H7 (cell line): ENCODE measurements around the gene TMIGD2. TPM values are rescaled to one million over a fixed set of nuclear protein-coding genes. Genes with fewer than 3 reads are reported as not detected.
"Not testable (repeated sequence)": the region's sequence is repeated elsewhere in the genome, so short reads cannot be mapped to it uniquely, and the experiment has no call there.

Experiments used
- DNase-seq: peaks from one replicate; pipeline ENCODE4 v3.0.0; 2012
- H3K27me3 ChIP-seq: 2 replicates; pipeline ENCODE4 v1.6.0; 2011; ENCODE audit warnings: mild to moderate bottlenecking, low read length; ENCODE audit not compliant: control insufficient read depth, insufficient read depth
- H3K36me3 ChIP-seq: replicated peaks from 2 replicates; pipeline ENCODE4 v1.5.1; 2011; ENCODE audit warnings: low read length; ENCODE audit not compliant: control insufficient read depth, insufficient read depth
- H3K4me3 ChIP-seq: 2 replicates; pipeline ENCODE4 v1.5.1; 2011; ENCODE audit warnings: low read depth, mild to moderate bottlenecking, control low read depth, low read length, moderate library complexity; ENCODE audit not compliant: insufficient read depth
- total RNA-seq: library from RNA; depleted of rRNA; stranded (reverse); fragments of >200 nt; shearing (Covaris generic); gene quantifications from 2 replicates; pipeline ENCODE4 v1.2.3, GENCODE V29; 2014

The TMIGD2 gene
- total RNA-seq, 1 experiment from 2014 or later: 0.45 TPM

DNA sequence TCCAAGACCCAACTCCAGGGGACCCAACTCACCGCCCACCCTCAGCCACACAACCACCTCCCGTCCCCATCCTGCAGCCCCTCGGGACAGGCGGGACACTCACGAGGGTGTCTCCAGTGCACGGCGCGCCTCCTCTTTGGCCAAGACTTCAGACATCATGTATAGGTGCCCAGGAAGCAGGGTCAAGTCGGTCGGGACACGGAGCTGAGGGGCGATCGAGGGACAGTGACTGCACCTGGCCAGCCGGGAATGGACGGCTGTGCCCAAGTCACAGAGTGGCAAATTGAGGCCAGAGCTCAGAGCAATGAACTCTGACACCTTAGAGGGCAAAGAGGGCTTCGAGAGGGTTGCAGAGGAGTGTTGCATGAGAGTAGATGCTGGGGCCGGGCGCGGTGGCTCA is 27.7 kb upstream of the TMIGD2 start:
- no peak overlapping the region for H3K4me3 ChIP-seq
- H3K36me3 ChIP-seq: no peaks in the 10 kb centered on the region; the same call in 1 of the 2 replicates
- no peak for DNase-seq
- no peaks in the 10 kb centered on the region; the same call in 1 of the 2 replicates for H3K27me3 ChIP-seq

DNA sequence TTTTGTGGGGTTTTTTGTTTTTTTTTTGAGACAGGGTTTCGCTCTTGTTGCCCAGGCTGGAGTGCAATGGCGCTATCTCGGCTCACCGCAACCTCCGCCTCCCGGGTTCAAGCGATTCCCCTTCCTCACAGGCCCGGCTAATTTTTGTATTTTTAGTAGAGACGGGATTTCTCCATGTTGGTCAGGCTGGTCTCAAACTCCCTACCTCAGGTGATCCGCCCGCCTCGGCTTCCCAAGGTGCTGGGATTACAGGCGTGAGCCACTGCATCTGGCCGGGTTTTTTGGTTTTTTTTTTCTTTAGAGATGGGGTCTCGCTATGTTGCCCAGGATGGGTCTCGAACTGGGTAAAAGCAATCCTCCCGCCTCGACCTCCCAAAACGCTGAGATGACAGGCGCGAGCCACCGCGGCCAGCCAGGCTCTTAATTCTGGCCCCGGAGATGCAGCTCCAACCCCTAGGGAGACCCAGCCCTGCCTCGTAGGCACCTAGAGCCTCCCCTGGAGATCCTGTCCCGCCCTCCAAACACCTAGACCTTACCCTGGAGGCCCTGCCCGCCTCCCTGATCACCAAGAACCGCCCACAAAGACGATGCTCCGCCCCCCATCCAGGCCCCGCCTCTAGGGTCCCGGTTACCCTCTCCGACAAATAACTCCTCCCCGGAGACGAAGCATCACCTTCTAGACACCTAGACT is 26.9 kb upstream of the TMIGD2 start:
- H3K4me3 ChIP-seq: peak overlapping the region; percentile 91
- H3K36me3 ChIP-seq, H3K27me3 ChIP-seq: not testable (repeated sequence)
- peak; percentile 93 for DNase-seq

DNA sequence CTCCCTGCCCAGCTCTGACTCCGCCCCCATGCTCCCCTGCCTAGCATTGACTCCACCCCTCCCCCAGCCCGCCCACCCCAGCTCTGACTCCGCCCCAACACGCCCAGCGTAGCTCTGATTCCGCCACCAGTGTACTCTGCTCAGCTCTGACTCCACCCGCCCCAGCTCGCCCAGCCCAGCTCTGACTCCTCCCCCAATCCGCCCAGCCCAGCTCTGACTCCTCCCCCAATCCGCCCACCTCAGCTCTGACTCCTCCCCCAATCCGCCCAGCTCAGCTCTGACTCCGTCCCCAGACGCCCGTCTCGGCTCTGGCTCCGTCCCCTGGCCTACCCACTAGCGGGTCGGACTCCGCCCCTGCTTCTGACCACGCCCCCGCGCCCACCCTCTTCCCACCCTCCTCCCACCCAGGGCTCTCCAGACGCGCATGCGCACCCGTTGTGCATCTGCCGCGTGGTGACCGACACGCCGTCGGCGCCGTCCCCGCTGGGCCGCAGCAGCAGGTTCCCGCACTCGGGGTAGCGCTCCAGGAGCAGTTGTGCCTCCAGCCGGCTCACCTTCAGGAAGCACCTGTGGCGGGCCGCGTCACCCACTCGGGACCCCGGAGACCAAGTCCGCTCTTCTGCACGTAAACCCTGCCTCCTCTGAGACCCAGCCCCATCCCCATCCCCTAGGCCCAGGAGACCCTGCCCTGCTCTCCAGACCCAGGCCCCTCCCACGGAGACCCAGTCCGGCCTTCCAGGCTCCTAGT is 26.2 kb upstream of the TMIGD2 start:
- H3K4me3 ChIP-seq: peak overlapping the region; percentile 91
- peak; percentile 99 for DNase-seq
- H3K27me3 ChIP-seq: no peaks in the 10 kb centered on the region; the same call in 1 of the 2 replicates
- H3K36me3 ChIP-seq: no peaks in the 10 kb centered on the region; the same call in none of the 2 replicates

DNA sequence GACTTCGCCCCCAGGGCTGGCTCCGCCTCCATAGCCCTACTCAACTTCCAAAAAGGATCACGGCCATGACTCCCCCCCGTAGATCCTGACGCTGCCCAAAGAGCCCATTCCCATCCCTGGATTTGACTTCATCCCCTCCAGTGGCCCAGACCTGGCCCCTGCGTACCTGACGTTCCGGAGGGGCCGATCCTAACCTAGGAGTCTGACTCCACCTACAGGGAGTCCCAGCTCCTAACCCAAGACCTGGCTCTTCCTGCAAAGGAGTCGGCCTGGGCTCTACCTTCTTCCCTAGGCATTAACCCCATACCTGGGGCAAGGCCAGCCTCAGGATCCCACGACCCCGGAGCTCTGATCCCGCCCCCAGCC is 25.7 kb upstream of the TMIGD2 start:
- peak overlapping the region; percentile 51 for H3K4me3 ChIP-seq
- H3K36me3 ChIP-seq: no peaks in the 10 kb centered on the region; the same call in none of the 2 replicates
- no peak for DNase-seq
- no peaks in the 10 kb centered on the region; the same call in 1 of the 2 replicates for H3K27me3 ChIP-seq

DNA sequence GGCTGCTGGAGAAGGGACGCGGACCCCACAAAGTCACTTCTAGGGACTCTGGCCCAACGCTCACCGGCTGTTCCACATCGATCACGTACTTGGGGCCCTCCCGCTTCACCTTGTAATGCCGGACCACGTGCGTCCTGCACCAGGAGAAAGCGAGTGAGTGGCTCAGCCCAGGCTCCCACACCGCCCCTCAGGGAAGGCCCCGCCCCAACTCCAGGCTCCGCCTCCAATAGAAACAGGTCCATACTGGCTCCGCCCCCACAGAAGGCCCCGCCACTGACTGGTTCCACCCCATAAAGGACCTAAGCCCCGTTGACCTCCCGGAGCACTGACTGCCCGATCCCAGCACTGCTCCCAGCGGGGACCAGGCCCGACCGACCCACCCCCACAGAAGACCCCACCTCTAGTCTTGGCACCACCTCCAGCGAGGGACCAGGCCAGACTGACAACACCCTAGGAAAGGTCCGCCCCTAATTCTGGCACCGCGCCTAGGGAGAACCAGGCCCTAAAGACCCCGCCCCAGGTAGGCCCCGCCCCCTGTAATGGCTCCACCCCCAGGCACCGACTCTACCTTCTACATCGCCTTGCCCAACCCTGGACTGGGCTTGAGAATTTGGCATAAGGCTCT is 25.2 kb upstream of the TMIGD2 start:
- DNase-seq: peak; percentile 97
- H3K4me3 ChIP-seq: peak overlapping the region; percentile 51
- no peaks in the 10 kb centered on the region; the same call in none of the 2 replicates for H3K36me3 ChIP-seq
- no peaks in the 10 kb centered on the region; the same call in 1 of the 2 replicates for H3K27me3 ChIP-seq

DNA sequence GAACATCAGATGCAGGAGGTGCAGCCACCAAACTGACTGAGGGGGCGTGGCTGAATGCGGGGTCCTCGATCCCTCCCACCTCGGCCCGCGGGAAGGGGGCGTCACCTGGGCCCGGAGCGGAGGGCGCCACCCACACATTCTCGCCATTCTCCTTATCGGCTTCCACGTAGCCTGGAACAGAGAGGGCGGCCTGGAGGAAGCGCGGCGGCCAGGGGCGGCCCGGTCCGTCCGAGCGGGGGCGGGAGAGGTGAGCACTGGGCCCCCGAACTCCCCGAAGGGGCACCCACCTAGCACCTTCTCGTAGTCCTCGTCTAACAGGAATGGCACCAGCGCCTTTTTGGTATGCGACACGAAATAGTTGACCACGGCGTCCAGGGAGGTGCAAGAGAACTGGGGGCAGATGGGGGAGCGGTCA is 24.7 kb upstream of the TMIGD2 start:
- no peaks in the 10 kb centered on the region; the same call in none of the 2 replicates for H3K36me3 ChIP-seq
- DNase-seq: peak; percentile 94
- peak overlapping the region; percentile 51 for H3K4me3 ChIP-seq
- no peaks in the 10 kb centered on the region; the same call in 1 of the 2 replicates for H3K27me3 ChIP-seq

DNA sequence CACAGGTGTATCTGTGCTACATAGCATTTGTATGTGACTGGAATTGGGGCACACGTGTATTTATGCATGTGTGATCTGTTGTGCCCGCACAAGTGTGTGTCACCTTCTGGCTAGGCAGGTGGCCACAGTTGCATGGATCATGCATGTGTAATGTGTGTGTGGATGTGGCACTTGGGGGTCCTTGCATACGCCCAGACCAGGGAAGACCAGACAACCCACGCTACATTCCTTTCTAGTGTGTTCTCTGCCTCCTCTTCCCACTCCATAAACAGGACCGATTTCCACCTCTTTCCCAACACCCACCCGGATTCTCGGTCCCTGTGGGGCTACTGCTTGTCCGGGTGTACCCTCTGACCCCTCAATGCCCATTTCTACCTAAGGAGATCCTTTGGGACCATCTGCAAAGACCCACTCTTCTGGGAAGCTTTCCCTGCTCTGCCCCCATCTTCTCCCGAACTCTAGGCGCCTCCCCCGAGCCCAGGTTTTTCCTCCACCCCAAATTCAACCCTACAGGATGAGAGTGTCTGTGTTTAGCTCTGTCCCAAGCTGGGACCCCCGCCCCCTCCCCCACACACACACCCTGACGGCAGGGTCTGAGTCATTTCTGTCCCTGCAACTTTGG is 24.1 kb upstream of the TMIGD2 start:
- DNase-seq: no peak
- Histone ChIP-seq H3K4me3 (peak overlapping the region; percentile 51), H3K36me3 (no peaks in the 10 kb centered on the region; the same call in none of the 2 replicates), H3K27me3 (no peaks in the 10 kb centered on the region; the same call in 1 of the 2 replicates)

DNA sequence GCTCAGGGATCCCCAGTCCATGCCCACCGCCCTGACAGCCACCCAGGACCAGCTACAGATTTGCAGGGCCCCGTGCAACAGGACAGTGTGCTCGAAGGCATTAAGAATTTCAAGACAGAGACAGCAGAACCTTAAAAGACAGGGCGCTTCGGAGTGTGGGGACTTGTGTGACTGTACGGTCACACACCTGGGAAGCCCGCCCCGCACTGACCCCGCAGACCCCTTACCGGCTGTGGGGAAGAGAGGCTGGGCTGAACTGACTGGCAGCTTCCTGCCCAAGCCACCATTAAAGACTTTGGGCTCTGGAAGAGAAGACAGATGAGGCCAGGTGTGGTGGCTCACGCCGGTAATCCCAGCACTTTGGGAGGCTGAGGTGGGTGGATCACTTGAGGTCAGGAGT is 22.0 kb upstream of the TMIGD2 start:
- no peaks in the 10 kb centered on the region; the same call in 1 of the 2 replicates for H3K27me3 ChIP-seq
- no peaks in the 10 kb centered on the region; the same call in none of the 2 replicates for H3K36me3 ChIP-seq
- H3K4me3 ChIP-seq: no peak overlapping the region
- no peak for DNase-seq

DNA sequence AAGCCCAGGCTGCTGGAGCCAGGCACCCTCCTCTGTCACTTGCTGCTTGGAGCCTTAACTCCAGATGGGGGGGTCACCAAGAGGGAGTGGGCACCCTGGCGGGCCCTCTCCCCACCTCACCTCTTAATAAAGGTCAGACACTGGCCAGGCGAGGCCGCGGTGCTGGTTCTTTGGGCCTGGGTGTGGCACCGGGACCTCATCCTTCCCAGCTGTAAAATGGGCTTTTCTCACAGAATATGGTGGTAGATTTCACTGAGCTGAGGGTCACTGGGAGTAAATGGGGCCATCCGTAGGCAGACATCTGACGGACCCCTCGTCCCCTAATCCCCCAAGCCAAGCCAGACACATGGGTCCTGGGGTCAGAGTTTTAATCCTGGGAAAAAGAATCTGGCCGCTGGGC is 21.5 kb upstream of the TMIGD2 start:
- Histone ChIP-seq H3K36me3 (no peaks in the 10 kb centered on the region; the same call in none of the 2 replicates), H3K27me3 (no peaks in the 10 kb centered on the region; the same call in 1 of the 2 replicates), H3K4me3 (no peak overlapping the region)
- DNase-seq: no peak

DNA sequence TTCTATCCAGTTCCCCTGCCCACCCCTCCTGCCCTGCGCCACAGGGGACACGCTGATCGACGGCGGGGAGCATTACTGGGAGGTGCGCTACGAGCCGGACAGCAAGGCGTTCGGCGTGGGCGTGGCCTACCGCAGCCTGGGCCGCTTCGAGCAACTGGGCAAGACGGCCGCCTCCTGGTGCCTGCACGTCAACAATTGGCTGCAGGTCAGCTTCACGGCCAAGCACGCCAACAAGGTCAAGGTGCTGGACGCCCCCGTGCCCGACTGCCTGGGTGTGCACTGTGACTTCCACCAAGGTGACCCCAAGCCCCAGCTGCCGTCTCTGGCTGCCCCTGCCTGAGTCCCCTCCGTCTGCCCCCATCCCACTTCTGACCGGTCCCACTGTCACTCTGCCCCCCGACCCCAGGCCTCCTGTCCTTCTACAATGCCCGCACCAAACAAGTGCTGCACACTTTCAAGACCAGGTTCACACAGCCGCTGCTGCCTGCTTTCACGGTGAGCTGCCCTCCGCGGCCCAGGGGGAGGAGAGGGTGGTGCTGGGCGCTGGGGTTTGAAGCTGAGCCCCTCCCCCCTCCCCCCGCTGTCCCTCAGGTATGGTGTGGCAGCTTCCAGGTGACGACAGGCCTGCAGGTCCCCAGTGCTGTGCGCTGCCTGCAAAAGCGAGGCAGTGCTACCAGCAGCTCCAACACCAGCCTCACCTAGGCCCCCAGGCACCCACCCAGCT is 20.9 kb upstream of the TMIGD2 start:
- Histone ChIP-seq H3K27me3 (no peaks in the 10 kb centered on the region; the same call in 1 of the 2 replicates), H3K4me3 (no peak overlapping the region), H3K36me3 (no peaks in the 10 kb centered on the region; the same call in none of the 2 replicates)
- DNase-seq: peak; percentile 50

DNA sequence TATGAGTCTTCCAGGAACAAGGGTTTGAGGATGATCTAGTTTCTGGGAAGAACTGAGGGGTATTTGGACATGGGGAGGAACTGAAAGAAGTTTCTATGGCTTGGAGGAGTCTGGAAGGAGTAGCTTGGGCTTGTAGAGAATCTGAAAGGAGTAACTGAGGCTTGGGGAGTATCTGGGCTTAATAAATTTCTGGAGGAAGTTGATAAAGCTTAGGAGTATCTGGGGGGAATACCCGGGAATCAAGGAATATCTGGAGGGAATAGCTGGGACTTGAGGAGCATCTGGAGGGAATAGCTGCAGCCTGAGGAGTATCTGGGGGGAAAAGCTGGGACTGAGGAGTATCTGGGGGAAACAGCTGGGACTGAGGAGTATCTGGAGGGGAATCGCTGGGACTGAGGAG is 18.2 kb upstream of the TMIGD2 start:
- peaks cover 4% of the 10 kb centered on the region for H3K36me3 ChIP-seq
- H3K4me3 ChIP-seq: no peak overlapping the region
- H3K27me3 ChIP-seq: no peaks in the 10 kb centered on the region
- no peak for DNase-seq

DNA sequence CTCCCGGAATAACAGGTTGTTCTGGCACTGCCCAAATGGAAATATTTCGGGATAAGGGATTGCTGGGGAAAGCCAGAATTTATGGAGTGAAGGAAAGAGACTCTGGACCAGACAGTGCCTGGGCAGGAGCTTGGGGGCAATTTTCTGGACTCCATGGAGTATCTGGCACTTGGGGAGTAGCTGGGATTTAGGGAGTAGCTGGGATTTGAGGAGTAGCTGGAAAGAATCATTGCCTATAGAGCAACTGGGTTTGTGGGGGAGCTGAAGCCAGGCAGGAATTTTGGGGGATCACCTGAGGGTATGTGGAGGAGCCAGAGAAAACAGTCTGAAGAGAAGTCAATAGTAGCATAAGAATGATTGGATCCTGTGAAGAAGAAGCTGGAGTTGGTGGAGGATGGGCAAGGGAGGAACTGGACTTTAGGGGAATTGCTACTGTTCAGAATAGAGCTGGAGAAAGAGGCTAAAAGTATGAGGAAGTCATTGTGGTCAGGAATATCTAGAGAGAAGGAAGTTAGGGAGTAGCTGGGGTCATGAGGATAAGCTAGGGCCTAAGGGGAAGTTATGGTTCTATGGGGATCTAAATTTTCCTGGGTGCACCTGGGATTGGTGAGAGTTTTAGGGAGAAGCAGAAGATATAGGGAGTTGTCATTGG is 17.0 kb upstream of the TMIGD2 start:
- DNase-seq: peak; percentile 9
- H3K4me3 ChIP-seq: no peak overlapping the region
- H3K27me3 ChIP-seq: no peaks in the 10 kb centered on the region
- H3K36me3 ChIP-seq: peaks cover 4% of the 10 kb centered on the region

DNA sequence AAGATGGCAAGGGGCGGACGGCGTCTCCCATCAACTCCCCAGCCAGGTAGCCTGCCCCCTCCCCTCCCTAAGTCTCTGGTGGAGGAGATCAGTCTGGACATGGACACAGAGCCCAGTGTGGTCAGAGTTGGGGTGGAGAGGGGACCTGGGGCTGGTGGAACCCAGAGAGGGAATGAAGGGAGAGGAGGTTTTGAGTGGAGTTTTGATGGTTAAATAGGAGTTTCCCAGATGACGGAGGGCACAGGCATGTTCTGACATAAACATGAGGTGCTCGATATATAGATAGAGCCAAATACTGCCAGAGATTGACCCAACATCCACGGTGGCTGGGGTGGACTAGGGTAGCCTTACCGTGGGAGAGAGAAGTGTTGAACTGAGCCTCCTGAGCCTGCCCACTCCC is 16.3 kb upstream of the TMIGD2 start:
- Histone ChIP-seq H3K4me3 (no peak overlapping the region), H3K36me3 (peaks cover 4% of the 10 kb centered on the region), H3K27me3 (no peaks in the 10 kb centered on the region)
- peak; percentile 6 for DNase-seq
